SW480 (cell line): Measurements from ENCODE around the gene AFF4.

Experiments
- DNase-seq: peaks from one replicate; pipeline ENCODE4 v3.0.0-alpha.2; 2016; ENCODE audit warnings: low spot score

The AFF4 gene

GRCh38 chr5:132889501-132889900 lies 73.9 kb downstream of the AFF4 start:
- DNase-seq: no peak

- no peak for DNase-seq
These were observed 76.2 kb downstream of the AFF4 start for GRCh38 chr5:132887283-132887682.

DNA sequence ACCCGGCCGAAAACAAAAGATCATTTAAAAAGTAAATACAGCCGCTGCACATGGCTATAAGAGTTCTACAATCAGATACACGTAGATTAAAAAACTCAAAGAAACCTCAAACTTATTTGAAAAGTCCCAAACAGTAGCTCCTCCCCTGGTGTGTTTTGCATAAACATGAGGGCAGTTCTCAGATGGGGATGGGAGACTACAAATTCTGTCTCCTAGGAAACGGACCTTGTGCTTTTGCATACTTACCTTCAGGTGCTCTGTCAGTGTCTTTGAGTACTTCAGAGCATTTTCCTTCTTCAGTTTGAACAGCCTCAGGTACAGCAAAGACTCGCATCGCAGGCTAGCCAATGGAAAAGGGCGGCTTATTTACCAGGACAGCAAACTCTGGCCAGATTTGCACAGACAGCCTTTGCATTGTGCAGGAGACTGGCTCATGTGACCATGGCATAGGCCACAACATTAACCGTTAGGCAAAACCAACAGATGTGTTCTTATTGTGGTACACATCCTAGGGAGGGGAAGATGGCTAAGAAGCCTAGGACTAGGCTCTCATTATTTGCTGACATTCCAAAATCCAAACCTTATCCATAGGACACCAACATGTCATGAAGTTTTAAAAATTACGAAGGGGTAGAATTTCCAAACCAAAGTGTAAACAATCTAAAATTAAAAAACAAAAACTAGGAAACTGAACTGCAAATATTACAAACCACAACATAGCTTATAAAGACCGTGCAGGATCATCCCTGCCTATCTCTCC lies 77.2 kb downstream of the AFF4 start:
- no peak for DNase-seq

- DNase-seq: no peak
These were observed 78.9 kb downstream of the AFF4 start for GRCh38 chr5:132884548-132884947.

GRCh38 chr5:132883261-132883834 lies 80.1 kb downstream of the AFF4 start:
- DNase-seq: peak; percentile 86

GRCh38 chr5:132877938-132878337 lies 85.5 kb downstream of the AFF4 start:
- DNase-seq: no peak

- DNase-seq: no peak
These were observed 86.0 kb downstream of the AFF4 start for GRCh38 chr5:132877466-132877865.

DNA sequence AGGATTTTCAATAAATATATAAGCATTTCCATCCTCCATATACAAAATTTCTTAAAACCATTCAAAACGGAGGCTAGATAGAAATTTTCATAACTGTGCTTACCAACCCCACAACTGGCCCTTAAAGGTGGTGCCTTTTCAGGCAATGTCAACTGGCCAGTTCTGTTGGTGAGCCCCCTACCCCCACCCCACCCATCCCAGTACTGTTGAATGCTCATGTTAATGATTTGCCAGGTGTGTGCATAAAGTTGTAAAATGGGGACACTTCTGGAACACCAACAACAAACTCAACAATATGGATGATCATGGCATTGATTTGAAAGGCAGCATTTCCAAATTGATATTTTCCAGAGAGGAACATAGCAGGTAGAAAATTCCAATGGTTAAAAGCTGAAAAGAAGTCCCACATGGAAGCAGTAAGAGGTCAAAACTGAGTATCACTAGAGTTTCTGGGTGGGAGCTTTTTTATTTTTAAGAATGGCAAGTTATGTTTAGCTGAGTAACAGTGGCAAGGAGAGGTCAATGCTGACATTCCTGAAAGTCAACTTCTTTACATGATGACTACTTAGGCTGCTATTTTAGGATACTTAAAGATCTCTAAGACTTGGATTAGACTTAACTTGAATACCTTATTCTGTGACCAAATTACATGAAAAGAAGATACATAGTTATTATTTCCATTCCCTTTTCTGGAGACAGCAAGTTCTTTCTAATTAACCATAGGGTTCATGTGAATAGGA lies 87.2 kb downstream of the AFF4 start:
- no peak for DNase-seq

DNA sequence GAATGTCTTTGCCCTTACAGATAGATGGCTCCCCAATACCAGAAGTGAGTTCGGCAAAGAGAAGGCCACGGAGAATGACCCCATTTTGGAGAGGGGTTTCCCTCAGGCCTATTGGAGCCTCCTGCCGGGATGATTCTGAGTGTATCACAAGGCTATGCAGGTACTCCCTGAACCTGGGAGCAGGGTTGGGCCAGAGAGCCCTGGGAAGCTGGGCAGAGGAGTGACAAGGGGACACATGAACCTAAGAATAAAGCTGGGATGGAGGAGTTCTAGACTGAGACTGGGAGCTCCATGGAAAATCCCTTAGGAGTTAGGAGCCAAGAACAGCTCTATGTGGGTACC lies 89.5 kb downstream of the AFF4 start:
- no peak for DNase-seq

- no peak for DNase-seq
These were observed 90.1 kb downstream of the AFF4 start, which contains the start of gene LEAP2 for GRCh38 chr5:132873119-132873929. Gene LEAP2, plus strand, starts transcription at chr5:132873668. Its CDS starts 27 bp downstream, at chr5:132873695.

GRCh38 chr5:132872788-132873118 lies 90.7 kb downstream of the AFF4 start:
- no peak for DNase-seq

DNA sequence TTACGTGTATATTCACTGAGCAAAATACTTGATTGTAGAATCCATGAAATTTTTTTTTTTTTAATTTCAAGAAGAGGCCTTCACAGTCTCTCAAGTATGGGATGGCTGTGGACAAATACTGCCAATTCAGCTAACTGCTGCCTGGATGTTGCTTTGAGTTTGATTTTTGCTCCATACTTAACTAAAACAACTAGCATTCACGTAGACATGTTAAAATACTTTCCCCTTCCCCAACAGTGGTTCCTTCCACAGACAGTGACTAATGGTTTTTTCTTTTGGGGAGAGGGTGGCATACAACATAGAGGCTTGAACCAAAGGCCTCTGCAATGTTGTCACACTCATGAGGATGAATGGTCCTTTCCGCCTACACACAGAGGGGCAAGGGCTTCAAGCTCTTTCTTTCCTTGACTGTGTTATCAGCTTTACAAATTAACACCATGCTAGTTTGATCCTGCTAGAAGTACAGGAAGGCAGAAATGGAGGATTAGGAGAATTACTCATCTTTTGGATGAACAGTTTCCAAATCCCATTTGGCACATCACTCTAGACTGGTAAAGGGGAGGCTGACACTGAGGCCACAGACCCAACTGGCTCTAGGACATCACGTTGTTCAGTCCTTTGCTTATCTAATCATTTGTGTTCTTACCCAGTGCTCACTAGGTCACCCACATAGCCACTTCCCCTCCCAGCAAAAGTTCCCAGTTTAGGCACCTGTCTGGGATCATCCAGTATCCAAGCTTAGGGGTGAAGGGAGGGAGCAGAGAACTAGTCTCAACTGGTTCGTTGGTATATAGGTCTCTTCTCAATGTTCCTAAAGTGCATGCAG lies 91.8 kb downstream of the AFF4 start:
- no peak for DNase-seq

DNA sequence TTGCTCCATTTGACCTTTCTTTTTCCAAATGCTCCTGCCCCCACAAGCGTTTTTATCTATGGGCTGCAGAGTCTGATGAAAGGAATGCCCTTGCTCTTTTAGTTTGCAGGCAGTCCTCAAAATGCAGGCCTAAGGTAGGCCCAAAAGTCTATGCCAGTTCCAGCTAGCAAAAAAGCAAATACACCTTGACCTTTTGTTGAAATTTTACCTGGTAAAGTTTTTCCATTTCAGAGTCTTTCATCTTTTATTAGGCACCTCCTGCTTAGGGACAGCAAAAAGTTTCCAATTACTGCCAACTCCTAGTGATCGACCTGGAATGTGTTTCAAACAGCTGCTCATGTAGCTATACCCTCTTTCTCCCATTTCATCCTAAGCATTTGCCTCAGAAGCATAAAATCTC lies 92.6 kb downstream of the AFF4 start:
- DNase-seq: no peak

- DNase-seq: no peak
These were observed 94.7 kb downstream of the AFF4 start for GRCh38 chr5:132868754-132869153.

DNA sequence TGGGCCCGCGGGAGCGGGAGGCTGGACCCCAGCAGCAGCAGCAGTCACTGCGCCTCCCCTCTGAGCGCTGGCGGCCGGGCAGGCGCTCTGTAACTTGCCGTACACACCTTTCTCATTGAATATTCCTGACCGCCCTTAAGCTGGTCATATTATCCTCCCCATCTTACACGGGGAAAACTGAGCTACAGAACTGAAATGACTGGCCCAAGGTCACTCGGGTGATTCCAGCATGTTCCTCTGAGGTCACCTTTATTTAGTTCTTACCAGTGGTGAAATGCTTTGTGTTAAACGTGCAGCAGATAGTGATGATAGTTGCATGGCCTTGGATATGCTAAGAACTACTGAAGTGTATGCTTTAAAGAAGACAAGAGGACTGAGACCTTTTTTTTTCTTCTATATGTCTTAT lies 96.4 kb downstream of the AFF4 start:
- DNase-seq: no peak

DNA sequence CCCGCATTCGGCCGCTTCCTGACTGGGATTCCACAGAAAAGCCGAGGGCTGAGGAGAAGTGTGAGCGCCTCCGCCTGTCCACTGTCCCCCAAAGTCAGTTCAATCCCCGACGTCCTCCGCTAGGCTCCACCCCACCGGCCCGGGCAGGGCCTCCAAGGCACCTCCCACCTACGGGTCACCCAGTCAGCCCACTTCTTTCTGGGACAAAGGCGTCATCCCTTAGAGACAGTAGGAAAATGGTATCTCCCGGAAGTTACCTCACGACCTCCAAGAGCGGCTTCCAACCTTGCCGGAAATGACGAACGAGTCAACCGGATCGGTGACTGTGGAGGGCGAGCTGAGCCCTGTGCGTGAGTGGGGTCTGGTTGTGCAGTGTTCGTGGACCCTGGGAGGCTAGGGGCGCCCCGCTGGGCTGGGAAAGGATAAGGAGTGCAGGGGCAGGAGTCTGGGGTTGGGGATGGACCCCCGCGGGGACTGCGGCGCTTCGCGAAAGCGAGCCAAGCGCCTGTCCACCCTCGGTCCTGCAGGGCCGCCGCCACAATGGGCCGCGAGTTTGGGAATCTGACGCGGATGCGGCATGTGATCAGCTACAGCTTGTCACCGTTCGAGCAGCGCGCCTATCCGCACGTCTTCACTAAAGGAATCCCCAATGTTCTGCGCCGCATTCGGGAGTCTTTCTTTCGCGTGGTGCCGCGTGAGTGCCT lies 96.9 kb downstream of the AFF4 start, which contains the start of the genes GDF9 and UQCRQ:
Gene GDF9, minus strand, starts transcription at position 128 of the 704 bp plus-strand sequence. CDS start 1,936 bp downstream, outside the sequence.
Gene UQCRQ, plus strand, starts transcription at position 301 of the 704 bp plus-strand sequence. Its CDS starts 240 bp downstream, at position 541.
- peak; percentile 100 for DNase-seq

- DNase-seq: no peak
These were observed 97.6 kb downstream of the AFF4 start for GRCh38 chr5:132865668-132866341.

DNA sequence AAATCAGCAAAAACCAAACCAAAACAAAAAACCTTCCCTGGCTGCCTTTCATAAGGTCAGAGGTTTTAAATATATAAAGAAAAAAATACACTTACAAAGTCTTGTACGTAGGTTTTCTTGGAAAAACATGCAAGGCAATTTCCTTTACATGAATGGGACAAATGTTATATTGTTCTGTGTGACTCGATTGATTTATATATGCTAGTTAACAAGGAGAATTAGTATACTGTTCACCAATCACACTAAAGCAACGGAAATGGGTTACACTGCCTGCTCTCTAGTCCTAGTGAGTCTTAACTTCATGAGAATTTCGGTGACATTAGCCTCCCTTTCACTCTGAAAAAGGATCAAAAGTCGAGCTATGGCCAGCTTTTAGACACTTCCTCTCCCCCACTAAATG lies 102.7 kb downstream of the AFF4 start:
- DNase-seq: no peak

DNA sequence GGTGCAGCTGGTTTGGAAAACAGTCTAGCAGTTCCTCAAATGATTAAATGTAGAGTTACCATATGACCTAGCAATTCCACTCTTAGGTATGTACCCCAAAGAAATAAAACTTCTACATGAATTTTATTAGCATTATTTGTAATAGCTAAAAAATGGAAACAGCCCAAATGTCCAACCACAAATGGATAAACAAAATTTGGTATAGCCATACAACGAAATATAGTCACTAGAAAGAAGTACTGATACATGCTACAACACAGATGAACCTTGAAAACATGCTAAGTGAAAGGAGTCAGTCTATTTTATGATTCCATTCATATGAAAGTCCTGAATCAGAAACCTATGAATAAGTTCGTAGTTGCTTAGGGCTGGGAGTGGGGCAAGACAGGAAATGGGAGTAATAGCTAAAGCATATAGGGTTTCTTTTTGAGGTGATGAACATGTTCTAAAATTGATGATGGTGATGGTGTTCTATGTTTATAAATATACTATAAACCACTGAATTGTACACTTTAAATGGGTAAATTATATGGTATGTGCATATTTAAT lies 103.5 kb downstream of the AFF4 start:
- no peak for DNase-seq

GRCh38 chr5:132856011-132856410 lies 107.4 kb downstream of the AFF4 start:
- DNase-seq: no peak
